ENCODE results near the gene ANKRD55.
"Not testable (repeated sequence)": the region's sequence is repeated elsewhere in the genome, so short reads cannot be mapped to it uniquely, and the experiment has no call there.

ANKRD55 gene

GRCh38 chr5:56270058-56270457 is 36.9 kb upstream of the ANKRD55 start:
- H3K4me3 ChIP-seq (ENCODE audit: low read length in 2 of 2) = no peak overlapping the region
- no peaks in the 10 kb centered on the region for H3K36me3 ChIP-seq (ENCODE audit: control insufficient read depth in 2 of 2, insufficient read depth in 2 of 2, low read length in 2 of 2)
- no peaks in the 10 kb centered on the region for H3K27me3 ChIP-seq (ENCODE audit: control insufficient read depth in 1 of 2, insufficient read depth in 2 of 2, low read length in 2 of 2)
- no peak overlapping the region for H3K27ac ChIP-seq (ENCODE audit: low read length)
- H3K4me1 ChIP-seq (ENCODE audit: control insufficient read depth, insufficient read depth, low read length) = no peaks in the 10 kb centered on the region
- H3K9ac ChIP-seq (ENCODE audit: low read length in 2 of 2) = no peak overlapping the region
- H3K9me3 ChIP-seq (ENCODE audit: control insufficient read depth in 2 of 2, low read length in 2 of 2) = no peaks in the 10 kb centered on the region

DNA sequence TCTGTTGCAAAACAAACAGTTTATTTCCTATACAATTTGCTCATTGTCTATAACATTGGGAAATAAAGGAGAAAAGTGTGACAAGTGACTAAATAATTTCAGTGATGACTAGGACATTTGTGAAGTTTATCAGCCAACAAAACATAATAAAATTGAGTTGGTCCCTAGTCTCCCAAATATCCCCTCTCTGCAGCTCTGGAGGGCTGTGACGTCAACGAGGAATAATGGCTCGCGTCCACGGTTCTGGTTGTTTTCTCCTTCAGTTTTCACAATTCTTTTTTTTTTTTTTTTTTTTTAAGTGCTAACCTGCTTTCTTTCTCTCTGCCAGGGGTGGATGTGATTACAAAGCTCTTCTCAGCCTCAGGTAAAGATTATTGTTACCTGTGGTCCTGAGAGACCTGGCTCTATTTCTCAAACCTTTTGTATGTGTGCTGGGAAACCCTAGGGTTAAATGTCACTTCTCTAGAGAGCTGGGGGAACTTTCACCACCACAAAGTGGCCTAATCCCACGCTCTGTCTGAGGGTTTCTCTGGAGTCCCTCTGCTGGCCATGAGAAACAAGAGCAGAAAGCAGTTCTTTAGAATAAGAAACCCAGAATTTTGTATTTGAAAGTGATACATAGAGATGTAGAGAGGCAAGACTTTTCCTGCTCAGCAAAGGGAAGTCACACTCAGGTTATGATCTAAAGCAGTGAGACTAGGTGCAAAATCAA is 36.2 kb upstream of the ANKRD55 start:
- no peaks in the 10 kb centered on the region for H3K36me3 ChIP-seq (ENCODE audit: control insufficient read depth in 2 of 2, insufficient read depth in 2 of 2, low read length in 2 of 2)
- H3K4me1 ChIP-seq (ENCODE audit: control insufficient read depth, insufficient read depth, low read length) = no peaks in the 10 kb centered on the region
- H3K9ac ChIP-seq (ENCODE audit: low read length in 2 of 2) = no peak overlapping the region
- no peaks in the 10 kb centered on the region for H3K27me3 ChIP-seq (ENCODE audit: control insufficient read depth in 1 of 2, insufficient read depth in 2 of 2, low read length in 2 of 2)
- H3K27ac ChIP-seq (ENCODE audit: low read length) = no peak overlapping the region
- H3K9me3 ChIP-seq (ENCODE audit: control insufficient read depth in 2 of 2, low read length in 2 of 2) = no peaks in the 10 kb centered on the region
- H3K4me3 ChIP-seq (ENCODE audit: low read length in 2 of 2) = no peak overlapping the region

- not testable (repeated sequence) for H3K4me1 ChIP-seq (ENCODE audit: control insufficient read depth, insufficient read depth, low read length); H3K27ac ChIP-seq (ENCODE audit: low read length); H3K27me3 ChIP-seq (ENCODE audit: control insufficient read depth in 1 of 2, insufficient read depth in 2 of 2, low read length in 2 of 2); H3K4me3 ChIP-seq (ENCODE audit: low read length in 2 of 2); H3K9ac ChIP-seq (ENCODE audit: low read length in 2 of 2); H3K36me3 ChIP-seq (ENCODE audit: control insufficient read depth in 2 of 2, insufficient read depth in 2 of 2, low read length in 2 of 2); H3K9me3 ChIP-seq (ENCODE audit: control insufficient read depth in 2 of 2, low read length in 2 of 2)
Measured at GRCh38 chr5:56268707-56269106, 35.6 kb upstream of the ANKRD55 start.

DNA sequence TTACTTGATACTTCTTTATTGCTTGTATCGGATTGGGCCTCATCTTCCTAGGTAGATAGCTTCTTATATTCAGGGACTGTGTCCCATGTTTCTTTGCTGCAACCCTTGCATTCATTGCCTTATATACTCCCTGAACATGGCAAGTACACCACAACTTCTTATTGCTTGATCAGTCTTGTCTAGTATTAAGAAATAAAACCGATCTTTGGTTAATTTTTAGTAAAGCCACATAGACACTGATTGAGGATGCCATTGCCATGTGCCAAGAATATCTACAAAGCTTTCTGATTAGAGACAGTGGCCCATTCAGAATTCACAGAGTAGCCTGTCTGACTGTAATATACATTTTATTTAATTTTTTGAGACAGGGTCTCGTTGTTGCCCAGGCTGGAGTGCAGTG is 34.7 kb upstream of the ANKRD55 start:
- H3K27me3 ChIP-seq (ENCODE audit: control insufficient read depth in 1 of 2, insufficient read depth in 2 of 2, low read length in 2 of 2) = no peaks in the 10 kb centered on the region
- H3K27ac ChIP-seq (ENCODE audit: low read length) = no peak overlapping the region
- H3K9me3 ChIP-seq (ENCODE audit: control insufficient read depth in 2 of 2, low read length in 2 of 2) = no peaks in the 10 kb centered on the region
- no peaks in the 10 kb centered on the region for H3K36me3 ChIP-seq (ENCODE audit: control insufficient read depth in 2 of 2, insufficient read depth in 2 of 2, low read length in 2 of 2)
- H3K4me1 ChIP-seq (ENCODE audit: control insufficient read depth, insufficient read depth, low read length) = no peaks in the 10 kb centered on the region
- no peak overlapping the region for H3K4me3 ChIP-seq (ENCODE audit: low read length in 2 of 2)
- no peak overlapping the region for H3K9ac ChIP-seq (ENCODE audit: low read length in 2 of 2)

- H3K27ac ChIP-seq (ENCODE audit: low read length) = no peak overlapping the region
- no peaks in the 10 kb centered on the region for H3K4me1 ChIP-seq (ENCODE audit: control insufficient read depth, insufficient read depth, low read length)
- H3K9me3 ChIP-seq (ENCODE audit: control insufficient read depth in 2 of 2, low read length in 2 of 2) = no peaks in the 10 kb centered on the region
- no peak overlapping the region for H3K4me3 ChIP-seq (ENCODE audit: low read length in 2 of 2)
- no peak overlapping the region for H3K9ac ChIP-seq (ENCODE audit: low read length in 2 of 2)
- no peaks in the 10 kb centered on the region for H3K36me3 ChIP-seq (ENCODE audit: control insufficient read depth in 2 of 2, insufficient read depth in 2 of 2, low read length in 2 of 2)
- no peaks in the 10 kb centered on the region for H3K27me3 ChIP-seq (ENCODE audit: control insufficient read depth in 1 of 2, insufficient read depth in 2 of 2, low read length in 2 of 2)
Measured at GRCh38 chr5:56264417-56265025, 31.4 kb upstream of the ANKRD55 start.

DNA sequence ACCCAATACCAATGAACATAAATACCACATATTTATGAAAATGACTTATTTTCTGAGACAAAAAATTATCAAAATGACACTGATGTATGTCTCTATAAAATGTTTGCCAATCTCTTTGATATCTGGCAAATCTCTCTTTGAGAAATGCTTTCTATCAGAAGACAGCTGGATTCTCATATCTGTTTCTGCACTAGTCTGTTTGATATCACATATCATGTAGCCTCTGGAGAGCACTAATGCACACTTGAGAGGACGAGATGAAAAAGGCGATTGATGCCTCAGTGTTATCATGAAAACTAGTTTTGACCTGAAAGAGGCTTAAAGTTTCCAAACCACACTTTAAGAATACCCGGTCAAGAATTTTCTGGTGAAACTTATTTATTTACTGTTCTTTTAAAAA is 29.1 kb upstream of the ANKRD55 start:
- Histone ChIP-seq H3K9ac (ENCODE audit: low read length in 2 of 2) (no peak overlapping the region), H3K27me3 (ENCODE audit: control insufficient read depth in 1 of 2, insufficient read depth in 2 of 2, low read length in 2 of 2) (no peaks in the 10 kb centered on the region), H3K9me3 (ENCODE audit: control insufficient read depth in 2 of 2, low read length in 2 of 2) (no peaks in the 10 kb centered on the region), H3K27ac (ENCODE audit: low read length) (no peak overlapping the region), H3K4me3 (ENCODE audit: low read length in 2 of 2) (no peak overlapping the region), H3K36me3 (ENCODE audit: control insufficient read depth in 2 of 2, insufficient read depth in 2 of 2, low read length in 2 of 2) (no peaks in the 10 kb centered on the region), H3K4me1 (ENCODE audit: control insufficient read depth, insufficient read depth, low read length) (no peaks in the 10 kb centered on the region)

GRCh38 chr5:56259002-56259511 is 25.9 kb upstream of the ANKRD55 start:
- Histone ChIP-seq H3K27me3 (ENCODE audit: control insufficient read depth in 1 of 2, insufficient read depth in 2 of 2, low read length in 2 of 2) (no peaks in the 10 kb centered on the region), H3K27ac (ENCODE audit: low read length) (no peak overlapping the region), H3K9me3 (ENCODE audit: control insufficient read depth in 2 of 2, low read length in 2 of 2) (no peaks in the 10 kb centered on the region), H3K4me1 (ENCODE audit: control insufficient read depth, insufficient read depth, low read length) (no peaks in the 10 kb centered on the region), H3K4me3 (ENCODE audit: low read length in 2 of 2) (no peak overlapping the region), H3K9ac (ENCODE audit: low read length in 2 of 2) (no peak overlapping the region), H3K36me3 (ENCODE audit: control insufficient read depth in 2 of 2, insufficient read depth in 2 of 2, low read length in 2 of 2) (no peaks in the 10 kb centered on the region)

- H3K9me3 ChIP-seq (ENCODE audit: control insufficient read depth in 2 of 2, low read length in 2 of 2); H3K4me1 ChIP-seq (ENCODE audit: control insufficient read depth, insufficient read depth, low read length); H3K27me3 ChIP-seq (ENCODE audit: control insufficient read depth in 1 of 2, insufficient read depth in 2 of 2, low read length in 2 of 2); H3K4me3 ChIP-seq (ENCODE audit: low read length in 2 of 2); H3K9ac ChIP-seq (ENCODE audit: low read length in 2 of 2); H3K27ac ChIP-seq (ENCODE audit: low read length); H3K36me3 ChIP-seq (ENCODE audit: control insufficient read depth in 2 of 2, insufficient read depth in 2 of 2, low read length in 2 of 2): not testable (repeated sequence)
Measured at GRCh38 chr5:56257763-56258529, 24.8 kb upstream of the ANKRD55 start.

DNA sequence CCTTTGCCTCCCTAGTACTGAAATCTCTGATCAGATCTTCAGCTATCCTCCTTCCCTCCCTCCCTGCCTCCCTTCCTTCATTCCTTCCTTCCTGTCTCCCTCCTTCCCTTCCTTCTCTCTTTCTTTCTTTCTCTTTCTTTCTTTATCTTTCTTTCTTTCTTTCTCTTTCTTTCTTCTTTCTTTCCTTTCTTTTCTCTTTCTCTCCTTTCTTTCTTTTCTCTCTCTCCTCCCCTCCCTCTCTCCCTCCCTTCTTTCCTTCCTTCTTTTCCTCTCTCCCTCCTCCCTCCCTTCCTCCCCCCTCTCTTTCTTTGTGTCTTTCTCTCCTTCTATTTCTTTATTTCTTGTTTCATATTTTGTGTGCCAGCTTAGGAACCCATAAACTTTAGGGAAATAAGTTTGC is 23.9 kb upstream of the ANKRD55 start:
- Histone ChIP-seq H3K9me3 (ENCODE audit: control insufficient read depth in 2 of 2, low read length in 2 of 2) (no peaks in the 10 kb centered on the region), H3K27me3 (ENCODE audit: control insufficient read depth in 1 of 2, insufficient read depth in 2 of 2, low read length in 2 of 2) (no peaks in the 10 kb centered on the region), H3K4me1 (ENCODE audit: control insufficient read depth, insufficient read depth, low read length) (no peaks in the 10 kb centered on the region), H3K27ac (ENCODE audit: low read length) (no peak overlapping the region), H3K9ac (ENCODE audit: low read length in 2 of 2) (no peak overlapping the region), H3K4me3 (ENCODE audit: low read length in 2 of 2) (no peak overlapping the region), H3K36me3 (ENCODE audit: control insufficient read depth in 2 of 2, insufficient read depth in 2 of 2, low read length in 2 of 2) (no peaks in the 10 kb centered on the region)

- Histone ChIP-seq H3K27ac (ENCODE audit: low read length) (no peak overlapping the region), H3K4me1 (ENCODE audit: control insufficient read depth, insufficient read depth, low read length) (no peaks in the 10 kb centered on the region), H3K9ac (ENCODE audit: low read length in 2 of 2) (no peak overlapping the region), H3K4me3 (ENCODE audit: low read length in 2 of 2) (no peak overlapping the region), H3K36me3 (ENCODE audit: control insufficient read depth in 2 of 2, insufficient read depth in 2 of 2, low read length in 2 of 2) (no peaks in the 10 kb centered on the region), H3K9me3 (ENCODE audit: control insufficient read depth in 2 of 2, low read length in 2 of 2) (no peaks in the 10 kb centered on the region), H3K27me3 (ENCODE audit: control insufficient read depth in 1 of 2, insufficient read depth in 2 of 2, low read length in 2 of 2) (no peaks in the 10 kb centered on the region)
Measured at GRCh38 chr5:56255502-56255901, 22.4 kb upstream of the ANKRD55 start.

- no peaks in the 10 kb centered on the region for H3K9me3 ChIP-seq (ENCODE audit: control insufficient read depth in 2 of 2, low read length in 2 of 2)
- no peaks in the 10 kb centered on the region for H3K4me1 ChIP-seq (ENCODE audit: control insufficient read depth, insufficient read depth, low read length)
- no peak overlapping the region for H3K4me3 ChIP-seq (ENCODE audit: low read length in 2 of 2)
- no peaks in the 10 kb centered on the region for H3K36me3 ChIP-seq (ENCODE audit: control insufficient read depth in 2 of 2, insufficient read depth in 2 of 2, low read length in 2 of 2)
- no peaks in the 10 kb centered on the region for H3K27me3 ChIP-seq (ENCODE audit: control insufficient read depth in 1 of 2, insufficient read depth in 2 of 2, low read length in 2 of 2)
- no peak overlapping the region for H3K27ac ChIP-seq (ENCODE audit: low read length)
- no peak overlapping the region for H3K9ac ChIP-seq (ENCODE audit: low read length in 2 of 2)
Measured at GRCh38 chr5:56253924-56254323, 20.8 kb upstream of the ANKRD55 start.
